ENCODE measurements around the gene CEL.

The CEL gene

GRCh38 chr9:133044661-133045060, 17.1 kb upstream of the CEL start:
- no peaks in the 10 kb centered on the region for H3K9me3 ChIP-seq (ENCODE audit: control insufficient read depth, insufficient read depth, low read depth, low read length)
- H3K27ac ChIP-seq (ENCODE audit: extremely low read depth, low read depth, low read length) = no peak overlapping the region
- peaks cover 5 to 83% of the 10 kb centered on the region in 2 experiments for H3K36me3 ChIP-seq (ENCODE audit: control insufficient read depth in 2 of 2, insufficient read depth in 1 of 2, low read length in 2 of 2)
- ChIA-PET CTCF (interaction anchor here (9.6 kb wide), 1 partner anchor 101 kb away, joined by 117 read pairs; no protein-coding TSS in a partner anchor), POLR2A (no interaction called here)
- H3K4me3 ChIP-seq (ENCODE audit: low read depth, low read length) = no peak overlapping the region
- TF ChIP-seq EGR2 (tag by site-specific recombination; IDR thresholded peaks at IDR 0.05; ENCODE audit: low read depth) = peak; percentile 93
- TF ChIP-seq ZNF626 (tag by site-specific recombination; IDR thresholded peaks at IDR 0.05) = no peak
- TF ChIP-seq SCRT2 (tag by site-specific recombination; IDR thresholded peaks at IDR 0.05) = no peak
- no peak for TF ChIP-seq ZBTB6 (tag by site-specific recombination; IDR thresholded peaks at IDR 0.05)
- no peak for TF ChIP-seq ZNF621 (tag by site-specific recombination; IDR thresholded peaks at IDR 0.05)
- no peak for TF ChIP-seq TSHZ1 (tag by site-specific recombination; IDR thresholded peaks at IDR 0.05; ENCODE audit: borderline replicate concordance)
- TF ChIP-seq ZFHX2 (tag by site-specific recombination; conservative IDR thresholded peaks at IDR 0.05) = peak; percentile 91
- TF ChIP-seq ZXDB (tag by site-specific recombination; IDR thresholded peaks at IDR 0.05) = no peak
- no peak for TF ChIP-seq ZNF280D (tag by site-specific recombination; IDR thresholded peaks at IDR 0.05)
- no peak for TF ChIP-seq ZNF239 (tag by site-specific recombination; IDR thresholded peaks at IDR 0.05)
- no peaks in the 10 kb centered on the region for H3K4me1 ChIP-seq (ENCODE audit: control insufficient read depth, insufficient read depth, low read length)

- TF ChIP-seq ZNF707 (tag by site-specific recombination; IDR thresholded peaks at IDR 0.05) = no peak
- TF ChIP-seq ZNF248 (tag by site-specific recombination; IDR thresholded peaks at IDR 0.05) = no peak
- TF ChIP-seq ZBTB21 (tag by site-specific recombination; IDR thresholded peaks at IDR 0.05) = no peak
- no peak for TF ChIP-seq ZFHX2 (tag by site-specific recombination; conservative IDR thresholded peaks at IDR 0.05)
- TF ChIP-seq ZNF747 (tag by site-specific recombination; IDR thresholded peaks at IDR 0.05) = no peak
- TF ChIP-seq GFI1B (tag by site-specific recombination; IDR thresholded peaks at IDR 0.05) = no peak
- no peak for TF ChIP-seq ZNF768 (tag by site-specific recombination; IDR thresholded peaks at IDR 0.05)
- TF ChIP-seq HOXC10 (CRISPR knock-in tag; IDR thresholded peaks at IDR 0.05) = no peak
- no peak for TF ChIP-seq ZNF549 (tag by site-specific recombination; IDR thresholded peaks at IDR 0.05)
- TF ChIP-seq SP2 (tag by site-specific recombination; IDR thresholded peaks at IDR 0.05) = no peak
- no peak for TF ChIP-seq ZNF555 (tag by site-specific recombination; conservative IDR thresholded peaks at IDR 0.05)
- no peak for TF ChIP-seq GLIS1 (tag by site-specific recombination; IDR thresholded peaks at IDR 0.05)
- TF ChIP-seq ZBTB44 (tag by site-specific recombination; IDR thresholded peaks at IDR 0.05) = no peak
- Histone ChIP-seq H3K36me3 (ENCODE audit: control insufficient read depth in 2 of 2, insufficient read depth in 1 of 2, low read length in 2 of 2) (peaks cover 5 to 86% of the 10 kb centered on the region in 2 experiments), H3K4me1 (ENCODE audit: control insufficient read depth, insufficient read depth, low read length) (no peaks in the 10 kb centered on the region), H3K27ac (ENCODE audit: extremely low read depth, low read depth, low read length) (no peak overlapping the region), H3K4me3 (ENCODE audit: low read depth, low read length) (no peak overlapping the region), H3K9me3 (ENCODE audit: control insufficient read depth, insufficient read depth, low read depth, low read length) (no peaks in the 10 kb centered on the region)
- ChIA-PET CTCF (no interaction called here), POLR2A (no interaction called here)
These were observed 16.6 kb upstream of the CEL start for GRCh38 chr9:133045132-133045531.

All from HEK293 (cell line).